HG03060 (cell line): Measurements from ENCODE around the gene MCM8.
"Not testable (repeated sequence)": the region's sequence is repeated elsewhere in the genome, so short reads cannot be mapped to it uniquely, and the experiment has no call there.

Experiments
- ATAC-seq: cut with Tn5 transposase; IDR thresholded peaks from one replicate; pipeline ENCODE4 v1.9.1; 2021; ENCODE audit warnings: low read depth, moderate number of reproducible peaks; ENCODE audit not compliant: unreplicated experiment

MCM8 gene

GRCh38 chr20:5991623-5992441, 41.4 kb downstream of the MCM8 start:
- ATAC-seq, result no peak

GRCh38 chr20:5996765-5997164, 46.3 kb downstream of the MCM8 start:
- ATAC-seq, result peak; percentile 86

GRCh38 chr20:5999783-6000182, 49.3 kb downstream of the MCM8 start:
- ATAC-seq, result no peak

- ATAC-seq, result no peak
Observed at GRCh38 chr20:6000871-6001270, 50.4 kb downstream of the MCM8 start.

GRCh38 chr20:6006603-6006949, 56.1 kb downstream of the MCM8 start:
- ATAC-seq, result no peak

GRCh38 chr20:6007094-6007528, 56.7 kb downstream of the MCM8 start:
- ATAC-seq, result no peak

GRCh38 chr20:6007529-6008103, 57.2 kb downstream of the MCM8 start:
- no peak for ATAC-seq

- ATAC-seq, result no peak
Observed at GRCh38 chr20:6008254-6008653, 57.8 kb downstream of the MCM8 start.

- no peak for ATAC-seq
Observed at GRCh38 chr20:6012179-6012578, 61.7 kb downstream of the MCM8 start.

GRCh38 chr20:6014017-6014416, 63.6 kb downstream of the MCM8 start:
- ATAC-seq, result no peak

GRCh38 chr20:6014957-6015356, 64.5 kb downstream of the MCM8 start:
- no peak for ATAC-seq

GRCh38 chr20:6017467-6017866, 67.0 kb downstream of the MCM8 start:
- no peak for ATAC-seq

- no peak for ATAC-seq
Observed at GRCh38 chr20:6017880-6018279, 67.4 kb downstream of the MCM8 start.

GRCh38 chr20:6024768-6025167, 74.3 kb downstream of the MCM8 start:
- no peak for ATAC-seq

- no peak for ATAC-seq
Observed at GRCh38 chr20:6026051-6026450, 75.6 kb downstream of the MCM8 start.

GRCh38 chr20:6028818-6029217, 78.4 kb downstream of the MCM8 start:
- no peak for ATAC-seq

GRCh38 chr20:6029538-6029937, 79.1 kb downstream of the MCM8 start:
- ATAC-seq, result no peak

- ATAC-seq, result no peak
Observed at GRCh38 chr20:6030453-6031080, 80.1 kb downstream of the MCM8 start.

- ATAC-seq, result not testable (repeated sequence)
Observed at GRCh38 chr20:6032907-6033306, 82.5 kb downstream of the MCM8 start.

GRCh38 chr20:6034134-6034969, 83.9 kb downstream of the MCM8 start:
- ATAC-seq, result no peak

GRCh38 chr20:6036213-6036612, 85.8 kb downstream of the MCM8 start:
- no peak for ATAC-seq
